Activated gamma-delta T cell treated with Interleukin-2 at 50 U/mL for 16 hours (primary cell): ENCODE measurements around the gene MC5R.
A peak's percentile ranks its signal among the peaks of the same experiment; 100 is the strongest.

Experiments used
- DNase-seq: peaks from one replicate; pipeline ENCODE4 v3.0.0-alpha.2; 2020

MC5R gene

DNA sequence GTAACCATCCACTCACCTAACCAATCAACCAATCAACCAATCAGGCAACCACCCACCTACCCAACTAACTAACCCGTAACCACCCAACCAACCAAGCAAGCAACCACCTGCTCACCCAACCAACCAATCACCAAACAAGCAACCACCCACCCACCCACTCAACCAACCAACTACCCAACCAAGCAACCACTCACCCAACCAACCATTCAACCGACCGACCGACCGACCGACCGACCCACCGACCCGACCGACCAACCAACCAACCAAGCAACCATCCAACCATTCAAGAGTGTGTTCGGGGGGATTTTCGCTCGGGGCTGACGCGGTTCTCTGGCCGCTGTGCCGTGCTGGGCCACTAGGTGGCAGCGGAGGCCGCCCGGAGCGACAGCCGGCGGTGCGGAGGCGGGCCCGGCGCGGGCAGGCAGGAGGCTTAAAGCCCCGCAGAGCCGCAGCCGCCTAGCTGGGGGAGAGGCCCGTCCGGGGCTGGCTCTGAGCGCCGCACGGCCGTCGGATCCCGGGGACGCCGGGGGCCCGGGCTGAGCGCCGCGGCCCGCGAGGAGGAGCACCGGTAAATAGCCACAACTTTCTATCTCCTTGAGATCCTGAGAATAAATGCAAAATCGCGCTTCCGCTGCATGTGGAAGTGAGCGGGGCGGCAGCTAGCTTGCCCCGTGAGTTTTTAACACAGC, at the start of gene MC5R:
Gene MC5R (plus strand): TSS at position 443 of the 689 bp plus-strand sequence. CDS start 1,617 bp downstream, outside the sequence.
- DNase-seq: peak; percentile 66

DNA sequence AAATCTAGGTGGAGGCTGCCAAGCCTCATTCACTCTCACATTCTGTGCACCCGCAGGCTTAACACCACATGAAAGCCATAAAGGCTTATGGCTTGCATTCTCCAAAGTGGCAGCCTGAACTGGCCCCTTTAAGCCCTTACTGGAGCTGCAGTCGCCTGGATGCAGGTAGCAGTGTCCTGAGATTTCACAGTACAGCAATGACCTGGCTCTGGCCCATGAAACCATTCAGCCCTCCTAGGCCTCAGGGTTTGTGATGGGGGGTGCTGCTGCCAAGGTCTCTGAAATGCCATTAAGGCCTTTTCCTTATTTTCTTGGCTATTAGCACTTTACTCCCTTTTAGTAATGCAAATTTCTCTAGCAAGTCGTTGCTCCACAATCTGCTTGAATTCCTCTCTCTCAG, 48.9 kb upstream of the MC5R start:
- DNase-seq: no peak

DNA sequence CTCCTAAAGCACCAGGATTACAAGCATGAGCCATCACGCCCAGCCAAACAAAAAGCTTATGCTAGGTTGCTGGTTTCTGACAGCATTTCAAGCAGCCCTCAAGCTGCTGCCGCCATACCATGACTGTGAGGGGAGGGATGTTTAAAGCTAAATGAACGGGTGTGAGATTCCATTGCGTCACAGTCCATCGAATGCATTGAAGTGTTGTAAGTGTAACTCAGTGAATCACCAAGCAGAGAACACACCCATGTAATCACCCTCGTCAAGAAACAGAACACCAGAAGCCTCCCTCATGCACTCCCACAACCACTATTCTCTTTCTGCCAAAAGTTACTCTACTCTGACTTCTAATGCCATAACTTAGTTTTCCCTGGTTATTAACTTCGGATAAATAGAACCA, 32.8 kb upstream of the MC5R start:
- no peak for DNase-seq

DNA sequence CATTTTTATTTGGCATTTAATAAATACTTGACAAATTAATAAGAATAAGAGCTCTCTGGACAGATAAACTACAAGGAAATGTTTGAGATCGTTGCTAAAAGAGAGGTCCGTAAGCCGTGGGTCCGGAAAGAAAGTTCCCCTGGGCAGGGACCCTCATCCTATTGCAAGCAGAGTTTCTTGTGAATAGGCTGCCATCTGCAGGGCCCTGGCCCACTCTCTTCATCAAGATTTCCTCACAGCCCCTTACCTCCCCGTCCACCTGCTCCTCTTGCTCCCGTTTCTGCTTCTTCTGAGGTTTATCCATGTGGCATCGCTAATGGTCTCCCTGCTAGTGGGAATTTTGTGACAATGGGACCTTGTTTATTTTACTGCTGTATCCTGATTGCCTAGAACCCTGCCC, 30.1 kb upstream of the MC5R start:
- no peak for DNase-seq

DNA sequence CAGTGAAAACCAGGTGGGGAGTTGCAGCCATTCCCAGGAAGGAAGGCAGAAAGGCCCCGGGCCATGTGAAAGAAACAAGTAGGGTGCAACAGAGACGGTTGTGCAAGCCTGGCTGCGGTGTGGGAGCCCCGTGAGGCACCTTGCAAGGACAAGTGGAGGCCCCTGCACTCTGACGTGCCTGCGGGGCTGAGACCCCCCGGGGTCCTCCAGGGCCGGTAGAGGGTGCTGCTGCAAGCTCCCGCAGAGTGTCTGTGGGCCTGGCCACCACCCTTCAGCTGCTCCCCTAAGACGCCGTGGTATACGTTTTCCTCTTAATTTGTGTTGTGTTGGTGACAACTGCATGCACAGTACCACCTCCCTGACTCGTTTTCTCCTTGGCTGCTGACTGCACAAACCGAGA, 27.4 kb upstream of the MC5R start:
- DNase-seq: no peak

DNA sequence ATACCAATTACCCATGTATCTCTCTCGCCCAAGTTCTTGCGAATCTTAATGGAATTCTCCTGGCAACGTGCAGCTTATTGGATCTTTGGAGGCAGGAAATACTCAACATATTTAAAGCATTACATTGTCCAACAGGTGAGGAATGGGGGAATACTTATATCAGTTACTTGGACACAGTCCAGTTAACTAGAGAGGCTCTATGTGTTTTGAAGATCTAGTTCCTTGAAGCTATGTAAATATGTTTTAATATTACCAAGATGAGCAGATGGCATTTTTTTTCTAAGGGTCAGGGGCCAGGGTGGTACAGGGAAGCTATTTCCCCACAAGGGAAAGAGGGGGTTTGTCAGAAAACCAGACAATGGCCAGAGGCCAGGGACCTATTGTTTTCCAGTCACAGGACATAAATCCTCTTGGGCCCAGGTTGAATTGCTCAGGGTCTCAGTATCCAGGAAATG, 26.8 kb upstream of the MC5R start:
- DNase-seq: no peak

DNA sequence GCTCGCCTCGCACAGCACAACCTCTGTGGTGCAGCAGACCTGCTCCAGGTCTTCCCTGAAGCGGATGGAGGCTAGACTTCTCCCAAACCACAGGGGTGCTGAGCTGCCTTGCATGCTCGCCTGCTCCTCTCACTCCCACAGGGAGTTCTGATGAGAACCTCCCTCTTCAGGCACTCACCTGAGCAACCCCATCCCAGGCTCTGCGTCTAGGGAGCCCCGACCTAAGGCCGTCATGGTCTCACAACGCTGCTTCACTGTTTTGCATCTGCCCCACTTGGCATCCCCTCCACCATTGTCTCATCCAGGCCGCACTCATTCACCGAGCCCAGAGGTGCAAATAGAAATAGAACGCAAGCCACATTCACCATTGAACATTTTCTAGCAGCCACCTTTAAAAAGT, 24.6 kb upstream of the MC5R start:
- no peak for DNase-seq

DNA sequence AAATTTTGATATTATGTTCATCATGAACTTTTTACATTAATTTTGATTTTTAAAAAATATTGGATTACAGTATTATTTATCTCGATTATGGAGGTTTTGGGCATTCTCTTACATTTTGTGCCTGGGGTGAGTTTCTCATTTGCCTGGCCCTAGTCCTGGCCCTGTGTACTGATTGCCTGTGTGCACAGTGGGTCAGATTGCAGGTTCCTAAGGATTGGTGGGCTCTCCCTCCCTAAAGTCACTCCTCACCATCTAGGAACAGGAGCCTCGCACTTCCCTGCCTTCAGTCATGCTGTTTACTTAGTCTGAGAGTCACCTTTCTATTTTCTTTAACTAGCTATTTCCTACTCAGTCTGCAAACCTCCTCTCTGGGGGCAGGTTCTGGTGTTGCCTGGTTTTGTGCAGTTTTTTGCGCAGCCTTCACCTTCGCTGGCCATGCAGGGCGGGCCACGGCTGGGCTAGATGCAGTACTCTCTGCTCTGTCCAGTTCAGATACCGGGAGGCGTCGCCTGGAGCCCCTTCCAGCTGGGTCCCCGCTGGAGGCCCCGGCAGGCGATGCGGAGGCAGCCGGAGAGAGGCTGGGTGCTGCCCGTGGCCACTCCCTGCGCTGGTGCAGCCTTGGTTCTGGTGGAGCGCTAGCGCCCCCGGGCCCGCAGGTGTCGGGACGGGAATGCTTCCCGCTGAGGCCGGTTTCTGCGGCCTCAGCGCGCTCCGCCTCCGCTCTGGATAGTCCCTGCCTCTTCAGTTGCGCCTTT, 23.3 kb upstream of the MC5R start:
- no peak for DNase-seq

DNA sequence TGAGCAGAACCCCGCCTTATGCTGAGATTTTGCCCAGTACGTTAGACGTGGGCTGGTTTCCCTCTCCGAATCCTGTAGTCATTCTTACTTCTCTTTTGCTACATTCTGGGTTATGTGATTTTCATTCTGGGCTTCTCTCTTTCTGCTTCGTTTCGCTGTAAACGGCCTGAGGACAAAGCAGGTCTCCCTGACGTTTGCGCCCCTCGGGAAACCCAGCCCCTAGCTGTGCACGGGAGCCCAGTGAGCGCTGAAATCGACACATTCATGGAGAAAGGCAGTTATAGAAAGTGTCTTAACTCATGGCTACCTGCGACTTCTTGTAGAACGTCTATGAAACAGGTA, 22.7 kb upstream of the MC5R start:
- DNase-seq: no peak

DNA sequence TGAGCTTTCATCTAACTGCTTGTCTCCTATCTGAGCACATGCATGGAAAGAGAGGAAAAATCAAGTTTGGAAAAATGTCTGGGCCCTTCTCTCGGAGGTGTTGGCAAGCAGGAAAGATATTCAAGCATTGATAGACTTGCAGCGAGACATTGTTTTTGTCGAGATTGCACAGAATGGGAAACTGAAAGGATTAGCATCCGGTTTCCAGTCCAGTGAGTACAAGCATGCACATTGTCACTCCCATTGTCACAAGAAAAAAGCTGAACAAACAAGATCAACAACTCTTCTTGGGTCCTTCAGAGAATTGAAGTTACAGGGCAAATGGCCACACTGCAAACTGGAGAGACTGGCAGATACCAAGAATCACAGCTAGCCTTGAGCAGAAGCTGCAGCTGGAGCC, 19.6 kb upstream of the MC5R start:
- no peak for DNase-seq

DNA sequence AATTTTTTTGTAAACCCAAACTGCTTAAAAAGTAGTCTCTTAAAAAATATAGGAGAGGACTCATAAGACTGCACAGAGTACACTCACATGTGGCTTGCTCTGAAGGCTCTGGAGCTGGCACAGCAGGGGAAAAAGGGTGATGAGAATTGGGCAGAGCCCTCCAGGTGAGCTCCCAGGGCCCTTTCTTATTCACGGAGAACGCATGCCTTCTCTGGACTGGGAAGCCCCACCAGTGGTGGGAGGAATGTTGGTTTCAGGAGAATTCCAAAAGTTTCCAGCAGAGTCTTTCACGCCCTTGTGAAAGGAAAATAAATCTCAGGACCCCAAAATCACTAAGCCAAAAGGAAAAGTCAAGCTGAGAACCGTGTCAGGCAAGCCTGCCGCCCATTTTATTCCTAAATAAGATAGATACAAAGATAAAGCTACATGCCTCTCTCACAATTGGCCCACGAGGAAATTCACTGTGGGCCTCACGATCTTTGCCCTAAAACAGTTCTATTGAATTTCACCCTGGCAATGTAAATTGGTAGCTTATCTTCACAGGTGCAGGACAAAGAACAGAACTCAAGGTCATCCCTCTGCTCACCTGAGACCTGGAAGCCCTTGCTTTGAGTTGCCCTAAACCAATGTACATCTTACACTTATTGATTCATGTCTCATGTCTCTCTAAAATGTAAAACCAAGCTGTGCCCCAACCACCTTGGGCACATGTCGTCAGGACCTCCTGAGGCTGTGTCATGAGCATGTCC, 15.5 kb upstream of the MC5R start:
- DNase-seq: no peak

DNA sequence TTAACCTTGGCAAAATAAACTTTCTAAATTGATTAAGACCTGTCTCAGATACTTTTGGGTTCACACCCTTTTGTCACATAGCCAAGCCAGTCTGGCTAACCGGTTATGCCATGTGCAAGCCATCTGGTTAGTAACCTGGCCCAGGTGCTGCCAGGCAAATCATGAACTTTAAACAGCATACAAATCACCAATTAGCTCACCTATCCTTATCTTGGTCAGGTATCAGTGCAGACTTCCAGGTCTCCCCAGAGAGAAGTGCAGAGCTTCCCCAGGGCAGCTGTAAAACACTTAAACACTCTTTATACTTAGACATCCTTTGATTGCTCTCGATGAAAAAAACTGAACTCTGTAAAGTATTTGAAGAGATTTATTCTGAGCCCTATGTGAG, 14.9 kb upstream of the MC5R start:
- no peak for DNase-seq

DNA sequence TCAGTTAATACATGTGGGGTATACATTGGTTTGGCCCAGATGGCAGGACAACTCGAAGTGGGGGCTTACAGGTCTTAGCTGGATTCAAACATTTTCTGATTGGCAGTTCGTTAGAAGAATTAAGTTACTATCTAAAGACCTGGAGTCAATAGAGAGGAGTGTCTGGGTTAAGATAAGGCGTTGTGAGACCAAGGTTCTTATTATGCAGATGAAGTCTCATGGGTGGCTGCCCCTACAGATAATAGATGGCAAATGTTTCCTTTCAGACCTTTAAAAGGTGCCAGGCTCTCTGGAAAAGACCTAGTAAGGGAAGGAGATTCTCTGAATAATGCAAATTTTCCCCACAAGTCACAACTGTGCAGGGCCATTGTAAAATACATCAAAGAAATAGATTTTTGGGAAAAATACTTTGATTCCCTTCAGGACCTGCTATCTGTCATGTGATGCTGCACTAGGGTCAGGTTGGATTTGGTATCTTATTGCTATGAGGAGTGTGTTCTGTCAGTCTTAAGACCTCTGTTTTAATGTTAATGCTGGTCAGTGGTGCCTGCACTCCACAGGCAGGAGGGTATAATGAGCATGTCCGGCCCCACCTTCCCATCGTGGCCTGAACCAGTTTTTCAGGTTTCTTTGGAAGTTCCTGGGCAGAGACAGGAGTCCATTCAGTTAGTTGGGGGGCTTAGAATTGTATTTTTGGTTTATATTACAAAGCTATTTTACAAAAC, 14.3 kb upstream of the MC5R start:
- no peak for DNase-seq

DNA sequence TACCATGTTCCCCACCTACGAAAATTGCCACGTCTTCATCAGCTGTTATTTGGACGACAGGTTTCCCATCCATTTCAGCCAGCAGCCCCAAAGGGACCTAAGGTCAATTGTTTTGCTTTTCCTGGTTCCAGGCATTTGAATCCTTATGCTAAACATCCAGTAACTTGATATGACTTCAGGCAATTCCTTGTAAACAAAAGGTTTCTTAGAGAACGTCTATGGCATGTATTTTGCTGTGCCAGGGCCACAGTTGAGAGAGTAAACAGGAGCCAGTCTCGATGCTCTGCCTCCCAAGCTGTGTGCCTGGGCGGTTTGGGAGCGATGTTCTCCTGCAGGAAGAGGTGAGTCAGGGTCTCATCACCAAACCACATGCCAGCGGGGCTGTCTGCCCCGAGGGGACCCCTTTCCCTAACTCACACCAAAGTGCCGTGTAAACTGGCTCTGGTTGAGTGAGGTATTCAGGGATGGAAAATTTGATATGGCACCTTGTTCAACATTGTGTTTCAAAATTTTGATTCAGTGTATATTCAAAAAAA, 12.9 kb upstream of the MC5R start:
- DNase-seq: no peak

DNA sequence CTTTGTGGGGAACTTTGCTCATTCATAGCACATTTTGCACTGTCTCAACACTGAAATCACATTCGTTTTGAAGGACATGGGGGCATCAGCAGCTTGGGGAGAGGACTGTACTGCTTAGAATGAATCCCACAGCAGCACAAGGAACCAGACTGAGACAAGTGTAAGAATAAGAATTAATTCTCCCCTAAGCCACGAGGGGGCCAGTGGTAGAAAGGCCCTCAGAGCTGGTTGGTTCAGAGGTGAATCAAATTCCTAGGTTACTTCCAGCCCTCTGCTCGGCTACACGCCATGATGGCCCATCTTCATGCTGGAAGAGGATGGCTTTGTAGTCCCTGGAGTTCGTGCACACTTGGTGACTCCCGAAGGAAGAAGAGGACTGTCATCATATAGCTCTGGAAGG, 12.0 kb upstream of the MC5R start:
- no peak for DNase-seq

DNA sequence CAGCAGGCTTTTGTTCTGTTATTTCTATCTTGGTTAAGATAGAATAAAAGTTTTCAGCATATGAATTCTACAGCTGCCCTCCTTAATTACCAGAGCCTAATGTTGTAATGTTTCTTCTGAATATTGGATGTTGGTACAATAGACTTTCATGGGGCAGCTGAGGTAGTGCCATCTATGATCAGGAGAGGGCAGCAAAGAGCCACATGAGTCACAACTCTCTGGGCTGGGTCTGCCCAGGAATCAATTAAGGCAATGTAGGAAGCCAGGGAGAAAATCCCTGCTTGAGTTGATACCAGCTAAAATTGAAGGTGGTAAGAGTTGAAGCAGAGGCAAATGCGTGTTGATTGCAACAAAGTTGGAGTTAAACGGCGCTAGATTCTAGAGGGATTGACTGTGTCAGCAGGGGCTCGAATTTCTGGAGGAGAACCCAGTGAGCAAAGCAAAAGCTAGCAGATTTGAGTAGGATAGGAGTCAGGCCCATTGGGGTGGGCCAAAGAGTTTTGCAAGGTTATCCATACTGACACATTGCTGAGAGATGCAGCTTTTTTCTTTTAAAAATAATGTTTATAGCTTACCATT, 10.6 kb upstream of the MC5R start:
- DNase-seq: peak; percentile 47

DNA sequence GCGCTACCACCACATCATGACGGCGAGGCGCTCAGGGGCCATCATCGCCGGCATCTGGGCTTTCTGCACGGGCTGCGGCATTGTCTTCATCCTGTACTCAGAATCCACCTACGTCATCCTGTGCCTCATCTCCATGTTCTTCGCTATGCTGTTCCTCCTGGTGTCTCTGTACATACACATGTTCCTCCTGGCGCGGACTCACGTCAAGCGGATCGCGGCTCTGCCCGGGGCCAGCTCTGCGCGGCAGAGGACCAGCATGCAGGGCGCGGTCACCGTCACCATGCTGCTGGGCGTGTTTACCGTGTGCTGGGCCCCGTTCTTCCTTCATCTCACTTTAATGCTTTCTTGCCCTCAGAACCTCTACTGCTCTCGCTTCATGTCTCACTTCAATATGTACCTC, 2.3 kb downstream of the MC5R start:
- no peak for DNase-seq

DNA sequence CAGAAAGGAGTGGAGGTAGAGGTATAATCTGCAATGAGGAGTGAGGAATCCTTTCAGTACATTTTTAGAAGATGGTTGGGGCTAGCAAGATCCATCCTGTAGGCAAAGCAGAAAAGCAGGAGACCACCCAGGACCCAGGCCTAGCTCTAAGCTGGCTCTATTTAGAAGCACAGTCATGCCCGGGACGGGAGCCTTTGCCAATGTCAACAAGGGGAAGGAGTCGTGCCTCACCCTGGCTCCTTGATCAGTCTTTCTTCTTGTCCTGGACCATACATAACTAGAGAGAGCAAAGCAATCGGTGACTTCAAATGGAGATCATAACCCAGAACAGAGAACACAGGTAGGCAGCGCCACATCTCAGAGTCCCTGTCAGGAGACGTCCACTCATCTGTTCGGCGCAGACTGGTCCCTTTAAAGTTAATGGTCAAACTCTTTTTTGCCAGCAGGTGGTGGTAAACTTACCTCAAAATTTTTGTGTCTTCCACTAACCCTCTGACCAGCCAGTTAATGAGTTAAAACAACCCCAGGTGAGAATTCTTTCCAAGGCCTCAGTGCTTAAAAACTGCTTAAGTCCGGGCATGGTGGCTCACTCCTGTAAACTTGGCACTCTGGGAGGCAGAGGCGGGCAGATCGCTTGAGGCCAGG, 8.0 kb downstream of the MC5R start:
- no peak for DNase-seq

DNA sequence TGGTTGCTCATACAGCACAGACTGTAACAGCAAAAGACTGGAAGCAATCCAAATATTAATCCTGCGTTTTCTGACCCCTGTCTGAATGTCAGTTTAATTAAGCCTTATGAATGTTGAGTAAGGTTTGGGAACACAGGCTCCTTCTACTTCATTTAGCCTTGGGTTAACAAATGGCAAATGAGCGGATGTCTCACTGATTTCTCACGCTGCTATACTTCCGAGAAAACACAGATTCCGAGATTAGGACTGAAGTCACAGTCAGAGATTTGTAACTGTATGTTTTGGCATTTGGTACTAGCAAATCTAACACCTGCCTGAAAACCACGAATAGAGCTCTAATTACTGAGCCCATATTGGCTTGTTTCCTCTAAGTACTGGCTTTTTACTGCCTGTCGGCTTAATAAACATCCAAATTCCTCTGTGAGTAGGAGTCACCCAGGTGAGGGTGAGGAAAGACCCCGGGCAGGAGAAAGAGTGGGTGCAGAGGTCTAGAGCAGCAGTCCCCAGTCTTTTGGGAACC, 10.6 kb downstream of the MC5R start:
- DNase-seq: no peak

DNA sequence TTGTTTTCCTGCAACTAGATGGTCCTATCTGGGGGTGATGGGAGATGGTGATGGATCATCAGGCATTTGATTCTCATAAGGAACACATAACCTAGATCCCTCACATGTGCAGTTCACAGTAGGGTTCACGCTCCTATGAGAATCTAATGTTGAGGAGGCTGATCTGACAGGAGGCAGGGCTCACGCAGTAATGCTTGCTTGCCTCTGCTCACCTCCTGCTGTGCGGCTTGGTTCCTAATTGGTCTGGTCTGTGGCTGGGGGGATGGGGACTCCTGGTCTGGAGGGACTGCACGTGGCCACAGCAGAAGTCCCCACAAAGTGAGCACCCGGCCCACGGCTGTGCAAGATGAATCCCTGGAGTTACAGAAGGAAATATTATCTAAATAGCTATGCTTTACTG, 11.3 kb downstream of the MC5R start:
- DNase-seq: no peak

DNA sequence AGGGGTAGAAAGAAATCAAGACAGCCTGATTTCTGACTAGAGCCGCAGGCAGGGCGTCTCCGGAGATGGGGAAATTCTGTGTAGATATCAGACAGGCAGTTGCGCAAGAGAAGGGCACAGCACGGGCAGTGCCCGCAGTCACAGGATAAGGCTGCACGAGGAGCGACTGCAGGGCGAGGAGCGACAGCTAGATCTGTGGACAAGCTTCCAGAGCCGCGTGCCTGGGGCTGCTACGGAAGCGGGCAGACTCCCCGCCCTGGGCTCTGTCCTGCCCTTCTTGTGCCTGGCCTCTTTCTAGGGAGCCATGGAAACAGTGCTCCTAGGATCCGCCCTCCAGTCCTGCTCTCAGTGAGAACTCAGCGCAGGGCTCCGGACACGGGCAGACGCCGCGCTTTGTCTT, 12.6 kb downstream of the MC5R start:
- no peak for DNase-seq

DNA sequence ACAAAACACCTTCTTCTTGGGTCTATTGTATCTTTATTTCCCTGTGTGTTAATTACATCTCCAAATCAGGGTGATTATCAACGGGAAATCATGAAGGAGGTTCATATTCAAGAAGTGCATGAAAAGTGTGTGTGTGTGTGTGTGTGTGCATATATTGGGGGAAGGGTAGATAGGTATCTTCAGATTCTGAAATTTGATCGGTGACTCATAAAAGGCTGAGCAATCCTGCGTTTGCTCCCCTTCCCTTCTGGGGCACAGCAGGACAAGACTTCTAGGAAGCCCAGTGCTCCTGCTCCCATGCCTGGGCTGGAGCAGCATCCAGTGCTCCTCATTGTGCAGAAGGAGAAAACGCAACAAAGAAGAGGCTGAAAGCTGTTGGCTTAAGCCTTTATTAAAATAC, 25.8 kb downstream of the MC5R start:
- no peak for DNase-seq
